Measurements from ENCODE around the gene NUDCD3.

- no peak for TF ChIP-seq CTCF (IDR thresholded peaks at IDR 0.05)
- TF ChIP-seq POLR2A (IDR thresholded peaks at IDR 0.05), result no peak
Measured at GRCh38 chr7:44378744-44379143, 111.7 kb downstream of the NUDCD3 start.
